ENCODE results near the gene TLE4.

- no peak for TF ChIP-seq CTCF (IDR thresholded peaks at IDR 0.05; ENCODE audit: insufficient read depth, low read length)
- no peak for TF ChIP-seq POLR2AphosphoS5 (IDR thresholded peaks at IDR 0.05; ENCODE audit: low read depth)
- no peak for TF ChIP-seq REST (IDR thresholded peaks at IDR 0.05; ENCODE audit: insufficient replicate concordance, low read depth)
Observed at GRCh38 chr9:79584655-79584982, 12.9 kb downstream of the TLE4 start.

Measured in HL-60 (cell line).